Spleen (tissue), 11 donors: ENCODE data around the gene SAE1. TPM values are rescaled to one million over a fixed set of nuclear protein-coding genes. Genes with fewer than 3 reads are reported as not detected.

Experiments used
- DNase-seq: peaks from one replicate; pipeline ENCODE4 v3.0.0-alpha.2; 2020
- H3K27ac ChIP-seq, 8 donors: fragments of 200-600 bp; sonication (generic) in 7 of 8; 1 replicate in 4 of 8; 2 replicates in 4 of 8; pipeline versions ENCODE4 v1.5.0 to v1.8.0; 2016 to 2021; ENCODE audit warnings: inconsistent platforms in 4 of 8, mild to moderate bottlenecking in 4 of 8, moderate library complexity in 1 of 8
- H3K27me3 ChIP-seq, 7 donors: fragments of 200-600 bp; sonication (generic) in 6 of 7; replicated peaks in 1 of 7; 1 replicate in 4 of 7; 2 replicates in 3 of 7; pipeline versions ENCODE4 v1.5.0 to v1.8.0; 2016 to 2021; ENCODE audit warnings: inconsistent platforms in 3 of 7, mild to moderate bottlenecking in 1 of 7
- H3K36me3 ChIP-seq, 6 donors: fragments of 200-600 bp; sonication (generic) in 5 of 6; 1 replicate in 4 of 6; 2 replicates in 2 of 6; pipeline versions ENCODE4 v1.5.0 to v1.8.0; 2016 to 2021; ENCODE audit warnings: inconsistent platforms in 2 of 6
- H3K4me1 ChIP-seq, 6 donors: fragments of 200-600 bp; sonication (generic) in 5 of 6; 1 replicate in 3 of 6; 2 replicates in 3 of 6; pipeline versions ENCODE4 v1.5.0 to v1.8.0; 2016 to 2021; ENCODE audit warnings: inconsistent platforms in 3 of 6
- H3K4me3 ChIP-seq, 8 donors: fragments of 200-600 bp; sonication (generic) in 7 of 8; 1 replicate in 4 of 8; 2 replicates in 4 of 8; pipeline versions ENCODE4 v1.5.0 to v1.8.0; 2016 to 2021; ENCODE audit warnings: inconsistent platforms in 4 of 8, mild to moderate bottlenecking in 4 of 8, moderate library complexity in 2 of 8
- H3K9me3 ChIP-seq, 8 donors: fragments of 200-600 bp; sonication (generic) in 7 of 8; 1 replicate in 4 of 8; 2 replicates in 4 of 8; pipeline versions ENCODE4 v1.5.0 to v1.8.0; 2016 to 2021; ENCODE audit warnings: inconsistent platforms in 4 of 8
- POLR2A ChIP-seq, 3 donors: fragments of 450-650 bp; IDR thresholded peaks; one replicate each; pipeline ENCODE4 v1.5.1; 2017; ENCODE audit warnings: antibody characterized with exemption in 3 of 3, mild to moderate bottlenecking in 1 of 3
- POLR2AphosphoS5 ChIP-seq, 3 donors: sonication (generic); formaldehyde crosslinking; IDR thresholded peaks; one replicate each; pipeline ENCODE4 v1.5.1; 2017; ENCODE audit warnings: antibody characterized with exemption in 3 of 3
- WGBS, 5 donors: extraction: QIAGEN DNeasy Blood & Tissue Kit in 3 of 5; methylation state at CpG; one replicate each; pipeline versions ENCODE4 v1.1.5 to v1.1.7; 2013 to 2018; 5-methylcytosine and 5-hydroxymethylcytosine counted together
- intact Hi-C: fragments of 100-400 bp; cut with DNase I; formaldehyde crosslinking; loops from one replicate; pipeline ENCODE4 v1.15.0; 2023; ENCODE audit warnings: low total_unique reads
- polyA plus RNA-seq, 3 donors: library from polyadenylated mRNA; stranded (reverse); fragments of 200-250 nt; gene quantifications; one replicate each; pipeline ENCODE4 v1.2.1, GENCODE V29; 2013
- total RNA-seq, 7 donors: library from RNA; depleted of rRNA in 3 of 7; stranded (reverse); fragments of >200 nt in 3 of 7; fragmentation: NEBNext Ultra II Directional in 4 of 7; extraction: Animal tissue kit (Norgen Biotek cat#: 25700) in 4 of 7; gene quantifications; one replicate each; pipeline versions ENCODE4 v1.1.0 to v1.2.1, GENCODE V29; 2016 to 2021
- TF ChIP-seq, protein P1 (sequence below), 11 experiments: fragments of 200-600 bp in 7 of 11; fragments of 450-650 bp in 4 of 11; sonication (generic) in 4 of 11; IDR thresholded peaks in 8 of 11; conservative IDR thresholded peaks in 3 of 11; 1 replicate in 7 of 11; 2 replicates in 4 of 11; pipeline versions ENCODE4 v1.4.0 to v1.8.0; 2016 to 2021; ENCODE audit warnings: antibody characterized with exemption in 11 of 11, inconsistent platforms in 4 of 11, mild to moderate bottlenecking in 1 of 11
- donor health status: healthy with polysubstance abuse.
- donor health status: DM: no; HTN: no; CAD: no; lungs with moderate emphysema.
- donor health status: DM: no; HTN: no; CAD: no.
- donor health status: Bipolar disorder and iron deficiency.
- donor health status: healthy.
- donor health status: DM: no; HTN: no; CAD: no.
- donor health status: DM: yes; HTN: yes; CAD: no.

The SAE1 gene
- total and polyA plus RNA-seq, 10 donors, result 28.1 to 72.4 (median 55.9) TPM

- H3K9me3 ChIP-seq, result no peaks in the 10 kb centered on the region
- intact Hi-C loops, result no loop called here
- peaks cover 41 to 85% (median 57%) of the 10 kb centered on the region in 6 donors for H3K4me1 ChIP-seq
- peak overlapping the region in 1 of 8 donors; percentile 14 for H3K4me3 ChIP-seq
- TF ChIP-seq POLR2AphosphoS5 (IDR thresholded peaks at IDR 0.05) (no peak), POLR2A (IDR thresholded peaks at IDR 0.05) (no peak)
- TF ChIP-seq, protein P1, sequence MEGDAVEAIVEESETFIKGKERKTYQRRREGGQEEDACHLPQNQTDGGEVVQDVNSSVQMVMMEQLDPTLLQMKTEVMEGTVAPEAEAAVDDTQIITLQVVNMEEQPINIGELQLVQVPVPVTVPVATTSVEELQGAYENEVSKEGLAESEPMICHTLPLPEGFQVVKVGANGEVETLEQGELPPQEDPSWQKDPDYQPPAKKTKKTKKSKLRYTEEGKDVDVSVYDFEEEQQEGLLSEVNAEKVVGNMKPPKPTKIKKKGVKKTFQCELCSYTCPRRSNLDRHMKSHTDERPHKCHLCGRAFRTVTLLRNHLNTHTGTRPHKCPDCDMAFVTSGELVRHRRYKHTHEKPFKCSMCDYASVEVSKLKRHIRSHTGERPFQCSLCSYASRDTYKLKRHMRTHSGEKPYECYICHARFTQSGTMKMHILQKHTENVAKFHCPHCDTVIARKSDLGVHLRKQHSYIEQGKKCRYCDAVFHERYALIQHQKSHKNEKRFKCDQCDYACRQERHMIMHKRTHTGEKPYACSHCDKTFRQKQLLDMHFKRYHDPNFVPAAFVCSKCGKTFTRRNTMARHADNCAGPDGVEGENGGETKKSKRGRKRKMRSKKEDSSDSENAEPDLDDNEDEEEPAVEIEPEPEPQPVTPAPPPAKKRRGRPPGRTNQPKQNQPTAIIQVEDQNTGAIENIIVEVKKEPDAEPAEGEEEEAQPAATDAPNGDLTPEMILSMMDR (IDR thresholded peaks at IDR 0.05 in 8 of 11, conservative IDR thresholded peaks at IDR 0.05 in 3 of 11), result no peak
- no peaks in the 10 kb centered on the region for H3K27me3 ChIP-seq
- peak overlapping the region; percentile 18 to 100 (median 100) for H3K27ac ChIP-seq
- WGBS, 5 donors, result 33 to 43% (median 37%) methylated on average over 9 of the region's 9 CpGs
- peaks cover 0 to 34% (median 0%) of the 10 kb centered on the region in 6 donors for H3K36me3 ChIP-seq
- peak; percentile 27 for DNase-seq
Measured at GRCh38 chr19:47107202-47107952, 23.3 kb upstream of the SAE1 start.

GRCh38 chr19:47107953-47108746 lies 22.5 kb upstream of the SAE1 start:
- DNase-seq, result peak; percentile 42
- TF ChIP-seq POLR2A (IDR thresholded peaks at IDR 0.05), result no peak
- TF ChIP-seq, protein P1 (IDR thresholded peaks at IDR 0.05 in 8 of 11, conservative IDR thresholded peaks at IDR 0.05 in 3 of 11), result no peak
- TF ChIP-seq POLR2AphosphoS5 (IDR thresholded peaks at IDR 0.05), result no peak
- intact Hi-C loops, result no loop called here

GRCh38 chr19:47109177-47109540 lies 21.5 kb upstream of the SAE1 start:
- TF ChIP-seq POLR2A (IDR thresholded peaks at IDR 0.05), result no peak
- TF ChIP-seq POLR2AphosphoS5 (IDR thresholded peaks at IDR 0.05), result no peak
- TF ChIP-seq, protein P1 (IDR thresholded peaks at IDR 0.05 in 8 of 11, conservative IDR thresholded peaks at IDR 0.05 in 3 of 11), result no peak
- H3K27me3 ChIP-seq, result no peaks in the 10 kb centered on the region
- peak overlapping the region in 4 of 8 donors; percentile 62 to 82 (median 80) for H3K4me3 ChIP-seq
- DNase-seq, result no peak
- peaks cover 0 to 33% (median 0%) of the 10 kb centered on the region in 6 donors for H3K36me3 ChIP-seq
- 22 to 45% (median 26%) methylated on average over 2 of the region's 2 CpGs for WGBS, 5 donors
- H3K4me1 ChIP-seq, result peaks cover 43 to 74% (median 51%) of the 10 kb centered on the region in 6 donors
- no peaks in the 10 kb centered on the region for H3K9me3 ChIP-seq
- intact Hi-C loops, result no loop called here
- peak overlapping the region; percentile 99 to 100 (median 100) for H3K27ac ChIP-seq

More at GRCh38 chr19:47107953-47108746, 22.5 kb upstream of the SAE1 start:
- no peaks in the 10 kb centered on the region for H3K27me3 ChIP-seq
- peak overlapping the region; percentile 30 to 100 (median 100) for H3K27ac ChIP-seq
- H3K9me3 ChIP-seq, result no peaks in the 10 kb centered on the region
- 87 to 92% (median 89%) methylated on average over 9 of the region's 9 CpGs for WGBS, 5 donors
- H3K36me3 ChIP-seq, result peaks cover 0 to 34% (median 0%) of the 10 kb centered on the region in 6 donors
- peaks cover 41 to 78% (median 51%) of the 10 kb centered on the region in 6 donors for H3K4me1 ChIP-seq
- H3K4me3 ChIP-seq, result no peak overlapping the region
